Measurements from ENCODE around the gene NKX1-2.

DNA sequence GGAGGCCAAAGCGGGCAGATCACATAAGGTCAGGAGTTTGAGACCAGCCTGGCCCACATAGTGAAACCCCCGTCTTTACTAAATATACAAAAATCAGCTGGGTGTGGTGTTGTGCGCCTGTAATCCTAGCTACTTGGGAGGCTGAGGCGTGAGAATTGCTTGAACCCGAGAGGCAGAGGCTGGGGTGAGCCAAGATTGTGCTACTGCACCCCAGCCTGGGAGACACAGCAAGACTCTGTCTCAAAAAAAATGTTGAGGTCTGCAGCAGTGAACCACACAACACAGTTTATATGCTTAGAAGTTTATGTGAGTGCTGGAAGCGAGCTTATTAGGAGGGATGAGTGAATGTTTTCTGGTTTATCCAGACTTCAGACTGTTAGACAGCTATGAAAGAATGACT lies 22.2 kb upstream of the NKX1-2 start:
- no peak for TF ChIP-seq USF2 (IDR thresholded peaks at IDR 0.05; ENCODE audit: low read depth, low read length)
- no peak for TF ChIP-seq MXI1 (IDR thresholded peaks at IDR 0.05; ENCODE audit: borderline replicate concordance, low read depth, low read length)
- TF ChIP-seq, protein P1, sequence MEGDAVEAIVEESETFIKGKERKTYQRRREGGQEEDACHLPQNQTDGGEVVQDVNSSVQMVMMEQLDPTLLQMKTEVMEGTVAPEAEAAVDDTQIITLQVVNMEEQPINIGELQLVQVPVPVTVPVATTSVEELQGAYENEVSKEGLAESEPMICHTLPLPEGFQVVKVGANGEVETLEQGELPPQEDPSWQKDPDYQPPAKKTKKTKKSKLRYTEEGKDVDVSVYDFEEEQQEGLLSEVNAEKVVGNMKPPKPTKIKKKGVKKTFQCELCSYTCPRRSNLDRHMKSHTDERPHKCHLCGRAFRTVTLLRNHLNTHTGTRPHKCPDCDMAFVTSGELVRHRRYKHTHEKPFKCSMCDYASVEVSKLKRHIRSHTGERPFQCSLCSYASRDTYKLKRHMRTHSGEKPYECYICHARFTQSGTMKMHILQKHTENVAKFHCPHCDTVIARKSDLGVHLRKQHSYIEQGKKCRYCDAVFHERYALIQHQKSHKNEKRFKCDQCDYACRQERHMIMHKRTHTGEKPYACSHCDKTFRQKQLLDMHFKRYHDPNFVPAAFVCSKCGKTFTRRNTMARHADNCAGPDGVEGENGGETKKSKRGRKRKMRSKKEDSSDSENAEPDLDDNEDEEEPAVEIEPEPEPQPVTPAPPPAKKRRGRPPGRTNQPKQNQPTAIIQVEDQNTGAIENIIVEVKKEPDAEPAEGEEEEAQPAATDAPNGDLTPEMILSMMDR (conservative IDR thresholded peaks at IDR 0.05; ENCODE audit: low read depth, low read length) = no peak
- TF ChIP-seq CEBPB (IDR thresholded peaks at IDR 0.05; ENCODE audit: low read depth, low read length) = no peak
- no peak for TF ChIP-seq POLR2A (IDR thresholded peaks at IDR 0.05; ENCODE audit: low read depth, low read length)
- no peak for TF ChIP-seq MAFK (IDR thresholded peaks at IDR 0.05; ENCODE audit: low read depth, low read length)
- no peak for TF ChIP-seq RAD21 (IDR thresholded peaks at IDR 0.05; ENCODE audit: low read length)
